ENCODE measurements around the gene TP53INP2. TPM values are rescaled to one million over a fixed set of nuclear protein-coding genes. Genes with fewer than 3 reads are reported as not detected.

The TP53INP2 gene
- total and polyA plus RNA-seq, 2 of the 13 experiments (the other 11 are each of a cell fraction or from before 2014, with no cell fraction given) = 5.2 to 18.8 TPM

DNA sequence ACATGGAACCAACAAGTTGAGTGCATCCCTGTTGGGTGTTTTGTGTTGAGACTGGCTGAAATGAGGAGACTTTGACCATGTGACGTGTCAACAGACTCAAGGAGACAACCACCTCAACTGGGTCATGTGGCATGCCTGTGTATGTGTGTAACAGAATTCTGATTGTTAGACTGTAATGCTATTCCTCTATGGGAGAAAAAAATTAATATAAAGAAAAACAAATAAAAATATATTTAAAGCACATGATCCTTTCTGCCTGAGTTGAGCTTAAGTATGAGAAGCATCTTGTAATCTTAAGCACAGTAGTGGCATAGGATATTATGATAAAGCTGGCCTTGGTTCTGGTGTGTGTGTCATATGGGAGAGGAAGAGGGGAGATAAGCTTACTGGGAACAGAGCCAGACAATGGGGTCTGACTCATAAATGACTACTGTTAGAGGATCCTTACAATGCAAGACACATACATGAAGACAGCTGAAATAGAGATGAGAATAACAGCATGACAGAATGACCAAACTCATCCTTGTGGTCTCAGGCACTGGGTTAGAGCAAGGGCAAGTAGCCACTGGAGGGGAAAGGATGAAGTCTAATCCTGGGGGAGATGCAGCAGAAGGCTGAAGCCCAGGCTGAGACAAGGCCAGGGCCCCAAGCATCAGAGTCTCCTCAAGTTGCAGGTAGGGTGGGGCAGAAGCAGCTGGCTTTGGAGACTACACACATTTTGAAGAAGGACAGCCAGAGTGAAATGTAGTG, 9.2 kb downstream of the TP53INP2 start (continued):
- TF ChIP-seq, protein P1, sequence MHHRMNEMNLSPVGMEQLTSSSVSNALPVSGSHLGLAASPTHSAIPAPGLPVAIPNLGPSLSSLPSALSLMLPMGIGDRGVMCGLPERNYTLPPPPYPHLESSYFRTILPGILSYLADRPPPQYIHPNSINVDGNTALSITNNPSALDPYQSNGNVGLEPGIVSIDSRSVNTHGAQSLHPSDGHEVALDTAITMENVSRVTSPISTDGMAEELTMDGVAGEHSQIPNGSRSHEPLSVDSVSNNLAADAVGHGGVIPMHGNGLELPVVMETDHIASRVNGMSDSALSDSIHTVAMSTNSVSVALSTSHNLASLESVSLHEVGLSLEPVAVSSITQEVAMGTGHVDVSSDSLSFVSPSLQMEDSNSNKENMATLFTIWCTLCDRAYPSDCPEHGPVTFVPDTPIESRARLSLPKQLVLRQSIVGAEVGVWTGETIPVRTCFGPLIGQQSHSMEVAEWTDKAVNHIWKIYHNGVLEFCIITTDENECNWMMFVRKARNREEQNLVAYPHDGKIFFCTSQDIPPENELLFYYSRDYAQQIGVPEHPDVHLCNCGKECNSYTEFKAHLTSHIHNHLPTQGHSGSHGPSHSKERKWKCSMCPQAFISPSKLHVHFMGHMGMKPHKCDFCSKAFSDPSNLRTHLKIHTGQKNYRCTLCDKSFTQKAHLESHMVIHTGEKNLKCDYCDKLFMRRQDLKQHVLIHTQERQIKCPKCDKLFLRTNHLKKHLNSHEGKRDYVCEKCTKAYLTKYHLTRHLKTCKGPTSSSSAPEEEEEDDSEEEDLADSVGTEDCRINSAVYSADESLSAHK (CRISPR knock-in tag; IDR thresholded peaks at IDR 0.05; ENCODE audit: borderline replicate concordance) = no peak
- TF ChIP-seq NCOA1 (CRISPR knock-in tag; IDR thresholded peaks at IDR 0.05) (no peak), CBX5 (CRISPR knock-in tag; IDR thresholded peaks at IDR 0.05; ENCODE audit: borderline replicate concordance) (no peak; the same call in 1 of the 2 replicates), NFIB (CRISPR knock-in tag; IDR thresholded peaks at IDR 0.05; ENCODE audit: borderline replicate concordance) (no peak), ZMYM4 (CRISPR knock-in tag; IDR thresholded peaks at IDR 0.05) (no peak), JDP2 (CRISPR knock-in tag; IDR thresholded peaks at IDR 0.05; ENCODE audit: borderline replicate concordance) (no peak), HOXA9 (CRISPR knock-in tag; IDR thresholded peaks at IDR 0.05; ENCODE audit: borderline replicate concordance) (no peak), MATR3 (CRISPR knock-in tag; IDR thresholded peaks at IDR 0.05) (no peak), ZFP36L2 (CRISPR knock-in tag; IDR thresholded peaks at IDR 0.05) (no peak), ZNF598 (CRISPR knock-in tag; IDR thresholded peaks at IDR 0.05; ENCODE audit: borderline replicate concordance) (peak; percentile 57; the same call in 1 of the 2 replicates), ZNF605 (CRISPR knock-in tag; IDR thresholded peaks at IDR 0.05) (no peak; the same call in 1 of the 2 replicates)
- TF ChIP-seq, protein P2, sequence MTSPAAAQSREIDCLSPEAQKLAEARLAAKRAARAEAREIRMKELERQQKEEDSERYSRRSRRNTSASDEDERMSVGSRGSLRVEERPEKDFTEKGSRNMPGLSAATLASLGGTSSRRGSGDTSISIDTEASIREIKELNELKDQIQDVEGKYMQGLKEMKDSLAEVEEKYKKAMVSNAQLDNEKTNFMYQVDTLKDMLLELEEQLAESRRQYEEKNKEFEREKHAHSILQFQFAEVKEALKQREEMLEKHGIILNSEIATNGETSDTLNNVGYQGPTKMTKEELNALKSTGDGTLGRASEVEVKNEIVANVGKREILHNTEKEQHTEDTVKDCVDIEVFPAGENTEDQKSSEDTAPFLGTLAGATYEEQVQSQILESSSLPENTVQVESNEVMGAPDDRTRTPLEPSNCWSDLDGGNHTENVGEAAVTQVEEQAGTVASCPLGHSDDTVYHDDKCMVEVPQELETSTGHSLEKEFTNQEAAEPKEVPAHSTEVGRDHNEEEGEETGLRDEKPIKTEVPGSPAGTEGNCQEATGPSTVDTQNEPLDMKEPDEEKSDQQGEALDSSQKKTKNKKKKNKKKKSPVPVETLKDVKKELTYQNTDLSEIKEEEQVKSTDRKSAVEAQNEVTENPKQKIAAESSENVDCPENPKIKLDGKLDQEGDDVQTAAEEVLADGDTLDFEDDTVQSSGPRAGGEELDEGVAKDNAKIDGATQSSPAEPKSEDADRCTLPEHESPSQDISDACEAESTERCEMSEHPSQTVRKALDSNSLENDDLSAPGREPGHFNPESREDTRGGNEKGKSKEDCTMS (CRISPR knock-in tag; conservative IDR thresholded peaks at IDR 0.05) = no peak
